Activated naive CD4-positive, alpha-beta T cell treated with Interleukin-2 at 50 U/mL for 16 hours (primary cell): ENCODE data around the gene POC1A.

Source experiments
- DNase-seq: peaks from one replicate; pipeline ENCODE4 v3.0.0-alpha.2; 2020

The POC1A gene

DNA sequence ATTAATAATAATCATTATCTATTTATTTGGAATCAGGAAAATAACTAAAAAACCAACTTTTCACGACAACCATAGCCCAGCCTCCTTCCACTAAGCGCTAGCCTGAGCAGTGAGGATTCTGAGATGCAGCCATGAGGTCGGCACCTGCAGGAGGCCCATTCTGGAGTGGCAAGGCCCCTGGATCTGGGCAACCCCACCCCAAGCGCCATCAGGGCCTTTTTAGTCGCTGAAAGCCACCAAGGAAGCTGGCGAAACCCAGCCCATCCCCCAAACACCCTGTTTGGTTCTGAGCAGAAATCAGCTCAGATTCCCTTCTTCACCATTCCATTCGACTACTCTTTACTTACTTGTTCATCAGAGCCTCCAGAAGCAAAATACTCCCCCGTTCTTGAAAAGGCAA is 29.5 kb downstream of the POC1A start:
- no peak for DNase-seq

DNA sequence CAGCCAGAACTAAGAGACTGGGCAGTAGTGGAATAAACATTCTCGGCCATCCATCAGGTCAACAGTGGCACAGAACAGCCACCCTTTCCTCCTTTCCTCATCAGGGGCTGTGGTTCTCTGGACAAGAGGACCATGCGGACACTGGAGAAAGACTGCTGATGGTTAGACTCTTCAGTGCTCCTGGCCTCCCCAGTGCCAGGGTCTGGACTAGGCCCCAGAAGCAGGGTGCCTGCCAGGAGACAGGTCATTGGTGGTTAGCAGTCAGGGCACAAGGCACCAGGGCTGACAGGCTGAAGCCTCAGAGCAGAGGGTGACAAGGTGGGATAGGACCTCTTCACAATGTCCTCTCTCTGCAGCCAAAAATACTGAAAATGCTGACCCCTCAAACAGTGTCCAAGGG is 30.1 kb downstream of the POC1A start:
- no peak for DNase-seq

DNA sequence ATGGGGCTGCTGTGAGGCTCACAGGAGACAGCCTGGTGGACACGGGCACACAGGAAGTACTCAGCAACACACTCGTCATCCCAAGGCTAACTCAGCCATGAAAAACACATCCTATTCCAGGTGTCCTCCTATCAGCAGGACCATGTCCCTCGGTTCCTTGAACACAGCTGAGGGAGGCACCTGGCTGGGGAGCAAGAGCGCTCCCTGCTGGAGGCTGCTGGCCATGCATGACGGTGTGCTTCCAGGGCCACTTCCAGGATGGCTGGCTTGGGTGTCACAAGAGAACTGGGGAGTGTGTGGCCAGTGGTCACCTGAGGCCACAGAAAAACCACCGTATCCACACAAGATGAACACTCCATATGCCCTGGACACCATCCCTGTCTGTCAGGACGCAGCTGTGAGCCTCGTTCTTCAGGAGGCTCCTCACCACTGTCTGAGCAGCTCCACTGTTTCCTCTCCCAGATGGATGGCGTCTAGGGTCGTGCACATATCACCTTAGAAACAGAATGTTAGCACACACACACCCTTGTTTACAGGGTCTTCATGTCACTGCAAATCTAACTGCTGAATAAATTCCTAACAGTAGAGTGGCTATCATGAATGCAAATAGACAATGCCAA is 31.0 kb downstream of the POC1A start:
- DNase-seq: peak; percentile 79

DNA sequence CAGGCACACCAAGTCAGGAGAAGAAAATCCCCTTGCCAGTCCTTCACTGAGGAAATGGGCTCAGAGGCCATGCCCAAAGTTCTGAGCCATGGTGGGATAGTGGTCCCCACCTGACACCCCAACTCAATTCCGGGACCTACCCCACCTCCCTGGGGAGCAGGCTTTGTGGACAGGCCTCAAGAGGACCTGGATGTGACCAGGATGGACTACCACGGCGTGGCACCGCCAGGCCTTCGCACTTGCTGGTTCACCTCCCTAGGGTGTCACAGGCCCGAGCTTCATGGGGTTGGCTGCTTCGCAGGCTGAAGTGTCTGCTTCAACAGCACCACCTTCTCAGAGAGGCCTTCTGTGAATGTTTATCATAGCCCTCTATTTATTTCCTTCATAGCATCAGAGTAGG is 31.7 kb downstream of the POC1A start:
- DNase-seq: no peak

DNA sequence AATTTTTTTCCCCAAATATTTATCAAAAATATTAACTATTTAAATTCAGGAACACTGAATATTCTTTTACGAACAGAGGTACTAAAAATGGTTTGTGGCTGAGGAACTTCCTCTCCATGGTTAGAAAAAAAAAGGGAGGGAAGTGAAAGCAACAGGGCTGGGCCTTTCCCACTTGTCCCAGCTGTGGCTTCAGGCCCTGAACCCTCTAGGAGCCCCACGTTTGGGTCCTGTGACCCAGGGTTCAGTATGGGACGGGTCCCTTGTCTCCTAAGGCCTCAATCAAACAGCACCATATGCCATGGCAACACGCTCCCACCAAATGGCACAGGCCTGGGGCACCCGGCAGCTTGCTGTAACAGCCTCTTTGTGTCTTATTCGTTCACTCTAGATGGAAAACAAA is 32.4 kb downstream of the POC1A start:
- no peak for DNase-seq

DNA sequence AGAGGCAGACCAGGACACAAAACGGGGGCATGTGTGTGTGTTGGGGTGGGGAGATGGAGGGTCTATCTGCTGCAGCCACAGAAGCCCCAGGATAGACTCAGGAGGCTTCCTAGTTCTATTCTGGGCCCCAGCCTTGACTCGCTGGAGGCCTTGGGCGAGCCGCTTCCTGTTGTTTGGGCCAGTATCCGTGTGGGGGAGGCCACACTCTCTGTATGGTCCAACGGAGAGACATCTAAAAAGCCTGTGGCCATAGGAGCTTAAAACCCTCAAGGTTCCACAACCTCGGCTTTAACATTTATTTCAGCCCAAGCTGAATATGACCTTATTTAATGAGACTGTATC is 32.8 kb downstream of the POC1A start:
- DNase-seq: no peak

DNA sequence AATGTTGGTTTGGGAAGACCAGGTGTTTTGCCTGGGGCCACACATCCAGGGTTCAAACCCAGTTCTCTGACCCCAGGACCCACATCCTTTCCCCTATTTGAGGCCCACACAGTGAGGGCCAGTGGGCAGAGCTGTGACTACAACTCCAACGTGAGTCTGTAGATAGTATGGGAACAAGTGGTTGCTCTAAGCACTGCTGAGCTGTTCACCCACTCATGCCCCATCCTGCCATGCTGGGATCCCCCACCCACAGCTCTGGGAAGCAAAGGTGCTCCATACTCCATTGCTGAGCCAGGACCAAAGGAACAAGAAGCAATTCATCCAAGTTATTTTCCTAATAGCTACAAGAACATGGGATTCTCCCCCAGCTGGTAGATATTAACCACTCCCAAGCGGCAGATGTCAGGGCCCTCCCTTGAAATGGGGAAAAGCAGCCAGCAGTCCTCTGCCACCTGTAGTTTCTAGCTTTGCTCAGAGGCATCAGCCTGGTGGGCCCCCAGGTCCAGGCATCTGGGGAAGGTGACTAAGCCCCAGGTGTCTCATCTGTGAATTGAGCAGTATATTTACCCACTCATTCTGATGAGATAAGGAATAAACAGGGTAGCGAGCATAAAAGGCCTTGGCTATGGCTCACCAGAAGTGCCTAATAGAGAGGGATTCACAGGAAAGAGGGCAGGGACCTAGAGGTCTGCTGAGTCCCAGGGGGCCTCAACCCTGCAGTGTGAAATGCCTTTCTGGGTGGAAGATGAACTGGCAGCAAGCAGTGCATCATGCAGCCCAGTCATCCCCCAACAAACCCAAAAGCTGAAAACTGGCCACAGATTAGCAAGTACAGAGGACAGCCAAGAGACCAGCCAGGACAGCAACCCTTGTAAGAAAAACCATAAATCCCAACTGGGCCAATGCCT is 33.4 kb downstream of the POC1A start:
- no peak for DNase-seq

DNA sequence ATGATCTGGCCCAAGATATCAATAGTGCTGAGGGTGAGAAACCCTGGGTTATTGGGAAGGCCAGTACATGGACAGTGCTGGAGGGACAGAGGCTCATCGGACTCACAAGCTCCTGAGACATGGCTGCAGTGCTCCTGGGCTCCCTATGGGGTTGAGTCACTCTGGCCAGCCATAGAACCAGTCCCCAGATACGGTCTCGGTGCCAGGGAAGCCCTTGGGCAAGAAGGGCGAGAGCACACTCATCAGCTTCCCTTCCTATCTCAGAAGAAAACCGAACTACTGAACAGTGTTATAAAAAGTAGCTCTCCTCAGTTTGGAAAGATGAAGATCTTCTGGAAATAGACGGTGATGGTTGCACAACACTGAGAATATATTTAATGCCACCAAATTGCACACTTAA is 34.4 kb downstream of the POC1A start:
- DNase-seq: no peak

DNA sequence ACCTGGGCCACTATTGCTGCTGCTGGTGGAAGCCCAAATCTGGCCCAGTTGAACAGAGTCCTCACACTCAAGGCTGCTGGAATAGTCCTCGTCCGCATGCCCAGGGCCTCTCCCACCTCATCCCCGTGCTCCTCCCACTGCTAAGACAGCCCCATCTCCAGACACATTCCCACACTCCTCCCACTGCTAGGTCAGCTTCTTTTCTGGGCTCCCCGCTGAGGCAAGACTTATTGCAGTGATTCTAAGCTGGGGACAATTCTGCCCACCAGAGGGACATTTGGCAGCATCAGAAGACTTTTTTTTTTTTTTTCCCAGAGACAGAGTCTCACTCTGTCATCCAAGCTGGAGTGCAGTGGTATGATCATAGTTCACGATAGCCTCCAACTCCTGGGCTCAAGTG is 35.1 kb downstream of the POC1A start:
- no peak for DNase-seq

DNA sequence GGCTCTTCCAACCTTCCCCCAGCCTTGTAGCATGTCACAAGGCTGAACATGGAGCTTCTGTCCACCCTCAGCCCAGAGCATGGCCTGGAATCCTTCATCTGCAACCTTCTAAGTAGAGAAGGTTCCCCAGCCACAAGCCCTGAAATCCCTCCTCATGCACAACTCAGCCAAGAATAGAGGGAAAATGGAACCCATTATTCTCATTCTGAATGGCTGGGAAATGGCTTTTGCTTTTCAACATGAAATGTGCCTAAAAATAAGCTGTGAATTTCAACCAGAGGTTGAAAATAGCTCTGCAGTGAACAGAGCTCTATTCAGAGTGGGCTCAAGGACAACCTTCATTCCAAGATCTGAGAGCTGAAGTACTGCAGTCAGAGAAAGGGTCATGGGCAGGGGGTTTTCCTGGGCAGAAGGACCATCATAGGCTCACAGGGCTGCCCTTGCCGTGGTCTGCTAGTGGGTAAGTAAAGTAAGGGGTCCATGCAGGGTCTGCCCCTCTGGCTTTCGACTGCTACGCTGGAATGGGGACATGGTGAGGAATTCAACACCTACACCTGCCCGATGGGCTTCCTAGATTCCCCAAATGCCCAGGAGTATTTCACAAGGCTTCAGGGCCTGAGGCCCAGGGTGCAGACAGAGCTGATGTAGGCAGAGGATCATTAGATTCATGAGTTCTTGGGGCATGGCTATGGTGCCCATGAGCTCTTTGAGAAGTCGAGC is 35.9 kb downstream of the POC1A start:
- DNase-seq: no peak

DNA sequence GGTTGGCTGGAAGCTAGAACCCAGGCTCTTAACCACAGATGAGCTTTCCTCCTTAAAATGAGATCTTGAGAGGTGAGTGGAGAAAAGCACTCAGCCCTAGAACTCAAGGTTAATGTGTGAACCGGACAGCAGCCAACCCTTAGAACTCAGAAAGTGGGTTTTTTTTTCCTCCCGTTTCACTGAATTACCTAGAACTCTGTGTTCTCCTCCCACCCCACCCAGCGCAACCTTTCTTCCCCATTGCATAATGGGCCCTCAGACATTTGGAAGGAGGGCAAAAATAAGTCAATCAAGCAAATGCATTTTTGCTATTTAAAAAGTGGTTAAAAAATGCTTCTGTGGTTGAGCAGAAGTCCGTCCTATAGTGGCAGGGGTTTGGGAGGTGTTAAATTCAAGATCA is 36.7 kb downstream of the POC1A start:
- no peak for DNase-seq

DNA sequence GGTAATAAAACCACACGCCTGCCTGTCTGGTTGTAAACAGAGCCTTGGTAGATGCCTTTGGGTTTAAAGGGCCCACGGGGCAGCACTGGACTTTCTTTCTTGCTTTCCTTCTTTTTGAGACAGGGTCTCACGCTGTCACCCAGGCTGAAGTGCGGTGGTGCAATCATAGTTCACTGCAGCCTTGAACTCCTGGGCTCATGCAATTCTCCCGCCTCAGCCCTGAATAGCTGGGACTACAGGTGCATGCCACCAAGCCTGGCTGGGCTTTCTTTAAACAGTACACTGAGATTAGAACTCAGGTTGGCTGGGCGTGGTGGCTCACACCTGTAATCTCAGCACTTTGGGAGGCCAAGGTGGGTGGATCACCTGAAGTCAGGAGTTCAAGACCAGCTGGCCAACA is 42.2 kb downstream of the POC1A start:
- no peak for DNase-seq

DNA sequence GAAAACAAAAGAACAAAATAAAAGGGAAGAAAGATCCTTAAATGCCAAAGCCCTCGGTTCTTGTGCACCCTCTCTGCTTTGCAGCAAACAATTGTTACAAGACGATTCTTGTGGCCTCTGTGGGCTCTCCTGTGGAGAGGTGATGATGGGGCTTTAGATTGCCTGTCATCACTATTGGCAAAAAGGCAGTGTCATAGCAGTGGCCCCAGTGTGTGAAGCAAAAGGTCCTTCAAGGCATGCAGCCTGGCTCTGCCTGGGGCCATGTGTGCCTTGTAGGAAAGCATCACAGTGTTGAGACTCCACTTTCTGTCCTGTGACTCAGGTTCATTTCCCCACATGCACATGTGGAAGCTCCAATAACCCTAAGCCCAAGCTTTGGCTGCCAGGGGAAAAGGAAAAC is 43.7 kb downstream of the POC1A start:
- no peak for DNase-seq

DNA sequence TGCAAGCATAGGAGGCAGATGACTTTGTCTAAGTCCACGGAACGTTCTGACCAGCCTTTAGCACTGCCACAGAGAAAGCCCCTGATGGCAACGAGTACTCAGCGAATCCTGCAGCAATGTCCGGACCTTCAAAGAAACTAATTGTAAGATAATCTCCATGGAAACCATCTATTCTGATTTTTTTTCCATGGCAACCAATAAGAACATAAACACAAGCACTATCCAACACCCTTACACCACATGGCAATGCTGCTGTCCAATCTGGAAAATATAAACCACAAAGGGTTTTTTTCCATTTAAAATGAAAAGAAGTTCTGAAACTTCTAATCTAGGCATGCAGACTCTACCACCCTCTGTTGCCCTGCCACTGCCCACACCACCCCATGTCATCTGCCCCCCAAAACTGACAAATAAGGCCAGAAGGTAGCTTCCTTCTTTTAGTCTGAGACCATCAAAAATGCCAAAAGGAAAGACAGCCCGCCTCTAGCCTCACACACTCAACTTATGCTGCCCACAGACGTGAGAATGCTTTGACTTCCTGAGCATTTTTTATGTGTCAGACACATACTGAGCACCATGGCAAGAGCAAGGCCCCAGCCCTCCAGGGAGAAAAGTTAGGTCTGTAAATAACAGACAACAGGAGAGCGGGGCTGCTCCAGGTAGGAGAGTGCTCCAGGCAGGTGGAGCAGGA is 44.5 kb downstream of the POC1A start:
- DNase-seq: no peak

DNA sequence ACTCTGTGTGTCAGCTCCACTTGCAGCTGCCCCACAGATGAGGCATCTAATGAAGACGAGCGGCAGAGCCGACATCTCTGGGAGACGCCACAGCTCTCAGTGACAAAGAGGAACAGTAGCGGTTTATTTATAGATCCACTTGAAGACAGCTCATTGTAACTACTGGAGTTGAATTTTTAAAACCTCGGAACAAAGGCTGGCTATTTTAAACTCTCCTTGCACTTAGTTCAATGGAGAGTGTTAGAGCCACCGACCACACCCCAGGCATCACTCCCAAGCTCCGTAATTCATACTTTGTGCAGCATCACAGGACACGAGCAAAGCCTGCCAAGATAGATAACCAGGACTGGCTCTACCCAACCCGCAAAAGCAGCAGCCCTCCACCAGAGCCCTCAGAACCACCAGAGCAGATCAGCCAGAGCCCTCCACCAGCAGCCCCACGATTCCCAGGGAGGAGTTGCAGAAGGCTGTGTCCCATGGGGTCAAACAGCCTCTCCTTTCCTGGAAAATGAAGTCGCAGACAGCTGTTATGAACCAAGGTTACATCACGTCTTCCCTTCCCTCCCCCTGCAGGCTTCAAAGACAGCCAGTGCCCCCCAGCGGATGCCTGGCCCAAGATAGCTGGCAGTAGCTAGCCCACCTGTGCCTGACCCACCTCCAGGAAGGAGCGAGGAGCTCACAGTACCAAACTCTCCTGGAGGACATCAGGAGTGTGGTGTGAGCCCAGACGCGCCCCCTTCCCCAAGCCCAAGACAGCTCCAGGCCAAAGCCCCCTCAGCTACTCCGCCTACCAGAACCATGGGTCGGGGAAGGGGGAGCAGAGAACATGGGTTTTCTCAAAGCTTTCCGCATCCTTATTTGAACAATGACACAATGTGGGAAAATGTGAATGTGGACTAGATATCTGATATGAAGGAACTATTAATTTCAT is 45.7 kb downstream of the POC1A start:
- no peak for DNase-seq

DNA sequence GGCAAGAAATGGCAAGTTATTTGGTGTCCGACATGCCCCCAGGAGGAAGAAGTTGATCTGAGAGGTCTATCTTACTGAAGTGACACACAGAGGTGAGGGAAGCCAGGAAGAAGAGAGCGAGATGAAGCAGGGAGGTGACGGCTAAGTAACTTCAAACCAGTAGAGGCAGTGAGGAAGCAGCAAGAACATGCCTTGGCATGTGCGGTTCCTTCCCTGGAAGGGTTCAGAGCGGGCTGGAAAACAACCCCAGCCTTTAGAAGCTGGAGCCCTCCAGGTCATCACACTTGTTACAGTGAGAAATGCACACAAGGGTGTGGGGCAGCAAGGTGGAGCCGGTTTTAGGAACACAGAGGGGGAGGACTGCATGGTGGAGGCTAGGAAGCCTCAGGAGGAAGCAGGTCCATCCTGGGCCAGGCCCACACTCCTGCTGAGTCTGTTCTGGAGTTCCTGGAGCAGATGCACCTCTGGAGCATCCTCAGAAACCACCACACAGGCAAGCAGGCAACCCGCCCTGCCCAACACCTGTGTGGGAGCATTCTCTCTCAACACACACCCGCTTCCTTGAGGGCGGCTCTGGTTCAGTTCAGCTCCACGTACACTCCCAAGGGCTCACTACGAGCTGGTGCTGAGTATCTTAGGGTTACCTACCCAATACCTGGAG is 47.1 kb downstream of the POC1A start:
- DNase-seq: no peak

DNA sequence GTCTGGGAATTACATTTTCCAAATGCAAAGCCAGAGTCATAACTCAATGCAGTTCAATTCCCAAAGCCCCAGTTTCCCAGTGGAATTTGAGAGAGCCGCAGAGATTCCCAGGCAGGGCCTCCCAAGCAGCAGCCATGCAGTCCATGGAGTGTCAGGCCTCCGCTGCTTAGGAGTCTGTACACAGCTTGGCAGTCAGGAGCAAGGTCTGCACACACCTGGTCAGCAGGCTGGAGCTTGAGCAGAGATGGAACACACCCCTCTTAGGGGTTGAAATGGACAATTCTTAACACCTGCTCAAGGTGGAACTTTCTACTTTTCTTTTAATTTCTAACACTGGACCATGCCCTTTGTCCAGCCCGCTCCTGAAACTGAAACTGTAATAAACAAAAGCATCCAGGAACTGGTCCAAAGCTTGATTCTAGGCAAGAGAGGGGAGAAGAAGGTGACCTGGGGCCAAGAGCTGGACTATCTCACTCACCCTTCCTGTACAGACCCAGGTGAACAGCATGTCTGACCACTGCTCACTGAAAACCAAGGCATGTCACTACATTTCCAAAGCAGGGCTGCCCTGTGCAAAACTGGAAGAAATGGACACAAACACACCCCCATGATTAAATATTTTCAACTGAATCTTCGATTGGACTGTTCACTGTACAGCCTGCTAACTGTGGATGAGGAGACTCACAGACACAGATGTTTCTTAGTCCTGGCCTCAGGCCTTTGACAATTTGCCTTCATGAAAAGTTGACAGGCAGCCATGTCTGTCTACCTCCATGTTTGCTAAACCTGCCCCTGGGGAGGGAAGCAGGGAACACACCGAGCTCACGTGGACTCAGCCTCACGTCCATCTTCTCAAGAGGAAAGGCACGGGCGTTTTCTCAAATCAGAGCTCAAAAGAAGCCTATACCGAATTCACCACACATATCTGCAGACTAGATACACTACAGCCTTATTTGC is 49.3 kb downstream of the POC1A start:
- DNase-seq: no peak

DNA sequence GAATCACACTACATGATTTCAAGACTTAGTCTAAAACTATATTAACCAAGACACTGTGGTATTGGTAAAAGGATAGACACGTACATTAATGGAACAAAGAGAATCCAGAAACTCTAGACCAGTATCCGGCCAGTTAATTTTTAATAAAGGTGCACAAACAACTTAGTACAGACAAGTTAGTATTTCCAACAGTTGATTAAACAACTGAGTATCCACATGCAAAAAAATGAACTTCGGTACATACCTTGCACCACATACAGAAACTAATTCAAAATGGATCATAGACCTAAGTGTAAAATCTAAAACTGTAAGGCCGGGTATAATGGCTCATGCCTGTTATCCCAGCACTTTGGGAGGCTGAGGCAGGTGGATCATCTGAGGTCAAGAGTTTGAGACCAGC is 51.3 kb downstream of the POC1A start:
- DNase-seq: no peak

DNA sequence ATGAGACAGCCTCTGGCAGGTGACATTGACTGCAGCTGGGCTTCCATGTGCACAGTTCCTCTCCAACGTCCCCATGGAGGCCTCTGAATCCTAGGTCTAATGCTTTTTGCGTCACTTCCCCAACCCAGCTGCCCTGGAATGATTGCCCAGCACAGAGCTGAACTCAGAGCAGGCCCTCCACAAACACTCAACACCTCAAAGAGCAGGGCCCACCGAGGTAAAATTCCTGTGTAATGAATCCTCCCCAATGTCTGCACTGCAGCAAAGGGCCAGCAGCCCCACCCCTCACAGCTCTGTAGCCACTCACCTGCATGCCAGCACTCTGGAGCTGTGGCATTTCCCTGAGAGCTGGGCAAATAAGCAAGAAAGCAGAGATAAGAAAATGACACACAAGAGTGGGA is 55.2 kb downstream of the POC1A start:
- no peak for DNase-seq

DNA sequence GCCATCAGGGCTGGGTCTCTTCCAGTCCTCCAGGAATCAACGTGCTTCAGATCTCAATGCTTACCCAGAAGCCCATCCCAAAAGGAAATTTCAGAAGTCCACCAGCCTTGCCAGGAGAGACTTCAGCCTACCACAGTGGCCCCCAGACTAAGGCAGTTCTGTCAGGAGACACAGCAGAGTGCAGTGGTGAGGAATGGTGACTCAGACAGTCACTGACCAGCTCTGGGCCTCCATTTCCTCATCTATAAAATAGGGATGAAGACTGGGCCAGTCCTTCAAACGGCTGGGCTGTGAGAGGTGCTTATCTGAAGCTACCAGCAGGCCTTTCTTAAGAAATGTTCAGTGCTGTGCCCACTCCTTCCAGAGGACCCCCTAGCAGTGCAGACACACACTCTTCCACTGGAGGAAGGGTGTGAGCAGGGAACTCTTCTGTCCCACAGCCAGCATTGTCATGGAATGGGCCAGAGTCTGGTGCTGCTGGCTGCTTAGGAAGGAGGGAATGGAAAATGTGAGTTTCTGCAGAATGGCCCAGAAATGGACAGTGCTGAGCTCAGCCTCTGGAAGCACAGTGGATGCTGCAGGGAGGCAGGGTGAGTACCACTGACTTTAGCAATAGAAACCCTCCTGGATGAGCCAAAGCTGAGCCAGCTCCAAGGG is 56.2 kb downstream of the POC1A start:
- no peak for DNase-seq
